Fibroblast of lung (primary cell): ENCODE results near the gene TMEM74B.

Source experiments
- CTCF ChIP-seq, 2 donors: IDR thresholded peaks in 1 of 2; conservative IDR thresholded peaks in 1 of 2; 1 replicate in 1 of 2; 2 replicates in 1 of 2; pipeline ENCODE4 v1.5.1; 2011 to 2012; ENCODE audit warnings: low read length in 2 of 2, control low read depth in 1 of 2, inconsistent platforms in 1 of 2, low read depth in 1 of 2, mild to moderate bottlenecking in 1 of 2
- EZH2 ChIP-seq: IDR thresholded peaks from 2 replicates; pipeline ENCODE4 v1.5.1; 2012; ENCODE audit warnings: low read length, control low read depth, mild to moderate bottlenecking; ENCODE audit errors: missing control alignments

- no peak for TF ChIP-seq EZH2
- no peak for TF ChIP-seq CTCF (conservative IDR thresholded peaks at IDR 0.05 in 1 of 2, IDR thresholded peaks at IDR 0.05 in 1 of 2; ENCODE audit: low read depth in 1 of 2, low read length in 2 of 2)
Measured at GRCh38 chr20:1196634-1197033, 11.9 kb upstream of the TMEM74B start.
